Neuron (in vitro differentiated cells): ENCODE measurements around the gene KCTD13.

ENCODE experiments used
- H2AFZ ChIP-seq: one replicate; pipeline ENCODE4 v1.6.1; 2013; ENCODE audit warnings: low read depth, mild to moderate bottlenecking, inconsistent platforms, low read length, moderate library complexity
- H3K27me3 ChIP-seq: one replicate; pipeline ENCODE4 v1.6.1; 2013; ENCODE audit warnings: low read length; ENCODE audit not compliant: insufficient read depth
- H3K36me3 ChIP-seq: one replicate; pipeline ENCODE4 v1.6.1; 2013; ENCODE audit warnings: low read length; ENCODE audit not compliant: insufficient read depth
- H3K4me1 ChIP-seq: one replicate; pipeline ENCODE4 v1.6.1; 2013; ENCODE audit warnings: low read length; ENCODE audit not compliant: insufficient read depth
- H3K4me3 ChIP-seq: 2 replicates; pipeline ENCODE4 v1.5.1; 2013; ENCODE audit warnings: mild to moderate bottlenecking, low read length, moderate library complexity
- H3K9me3 ChIP-seq: one replicate; pipeline ENCODE4 v1.6.1; 2013; ENCODE audit warnings: low read length

KCTD13 gene

DNA sequence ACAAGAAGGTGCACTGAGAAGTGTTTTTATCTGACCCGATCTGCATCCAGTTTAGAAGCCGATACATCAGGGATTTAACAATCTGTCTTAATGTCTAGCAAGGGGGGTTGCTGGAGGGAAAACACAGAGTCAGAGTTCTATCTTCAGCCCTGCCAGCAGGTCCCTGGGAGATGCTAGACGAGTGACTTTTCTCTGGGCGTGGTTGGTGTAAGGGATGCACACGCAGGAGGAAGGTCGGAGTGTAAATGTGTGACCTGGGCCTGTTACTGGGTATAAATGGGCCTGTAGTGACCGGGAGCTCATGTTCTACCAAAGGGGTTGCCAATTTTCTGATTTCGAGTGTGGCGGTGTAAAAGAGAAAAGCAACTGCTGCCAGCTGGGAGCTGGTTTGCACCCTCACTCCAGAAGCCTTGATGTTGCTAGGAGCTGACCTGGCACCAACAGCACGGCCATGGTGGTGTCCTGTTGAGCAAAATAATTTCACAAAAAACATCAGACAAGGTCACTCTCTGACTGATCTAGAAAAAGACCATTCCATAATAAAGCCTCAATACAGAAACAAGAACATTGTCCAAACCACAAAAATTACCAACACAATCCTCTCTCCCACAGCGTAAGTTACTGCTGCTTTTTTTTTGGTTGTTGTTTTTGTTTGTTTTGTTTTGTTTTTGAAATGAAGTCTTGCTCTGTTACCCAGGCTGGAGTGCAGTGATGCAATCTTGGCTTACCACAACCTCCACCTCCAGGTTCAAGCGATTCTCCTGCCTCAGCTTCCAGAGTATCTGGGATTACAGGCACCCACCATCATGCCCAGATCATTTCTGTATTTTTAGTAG is 1.3 kb upstream of the KCTD13 start:
- H3K9me3 ChIP-seq = no peaks in the 10 kb centered on the region
- peaks cover 17% of the 10 kb centered on the region for H3K4me1 ChIP-seq
- no peaks in the 10 kb centered on the region for H3K27me3 ChIP-seq
- peak overlapping the region; percentile 38 for H2AFZ ChIP-seq
- H3K4me3 ChIP-seq = peak overlapping the region; percentile 90
- H3K36me3 ChIP-seq = no peaks in the 10 kb centered on the region

DNA sequence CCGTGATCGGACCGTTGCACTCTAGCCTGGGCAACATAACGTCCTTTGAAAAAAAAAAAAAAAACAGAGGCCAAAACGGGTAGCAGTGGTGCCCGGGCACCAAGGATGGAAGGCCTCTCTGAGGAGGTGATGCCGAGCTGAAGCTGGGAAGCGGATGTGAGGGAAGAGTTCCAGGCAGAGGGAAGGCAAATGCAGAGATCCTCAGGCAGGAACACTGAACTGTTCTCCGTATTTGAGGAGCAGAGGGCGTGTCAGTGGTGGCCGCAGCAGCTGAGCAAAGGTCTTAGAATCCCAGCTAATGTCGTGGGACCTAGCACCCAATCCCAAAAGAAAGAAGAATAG is 656 bp upstream of the KCTD13 start:
- H3K27me3 ChIP-seq = no peaks in the 10 kb centered on the region
- peak overlapping the region; percentile 90 for H3K4me3 ChIP-seq
- no peaks in the 10 kb centered on the region for H3K36me3 ChIP-seq
- H3K9me3 ChIP-seq = no peaks in the 10 kb centered on the region
- H2AFZ ChIP-seq = peak overlapping the region; percentile 38
- H3K4me1 ChIP-seq = peaks cover 17% of the 10 kb centered on the region

DNA sequence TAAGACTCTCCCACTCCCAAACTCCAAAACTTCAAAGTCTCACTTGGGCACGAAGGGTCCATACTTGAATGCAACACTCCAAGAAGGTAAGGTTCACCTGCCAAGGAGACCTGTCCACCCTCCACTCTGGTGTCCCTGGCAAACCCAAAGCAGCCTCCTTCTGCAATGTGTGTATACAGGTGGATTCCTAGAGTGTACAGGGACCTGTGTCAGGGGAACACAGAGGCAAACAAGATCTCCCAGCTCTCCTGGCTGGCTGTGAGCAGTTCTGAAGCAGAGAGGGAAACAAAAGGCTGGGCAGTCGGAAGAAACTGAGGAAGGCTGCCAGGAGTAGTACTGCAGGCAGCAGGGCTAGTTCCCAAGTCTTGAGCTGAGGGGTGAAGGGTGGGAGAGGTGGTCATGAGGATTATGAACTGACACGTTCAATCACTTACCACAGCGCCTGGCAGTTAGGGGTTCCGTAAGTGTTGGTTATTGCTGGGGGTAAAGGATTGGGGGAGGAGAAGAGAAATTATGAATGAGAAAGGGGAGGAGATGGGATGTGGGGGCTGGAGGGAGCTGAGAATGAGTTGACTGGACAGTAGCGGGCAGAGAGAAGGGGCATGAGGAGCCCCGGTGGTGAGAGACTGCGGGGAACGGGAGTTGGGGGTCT is 795 bp downstream of the KCTD13 start:
- Histone ChIP-seq H3K4me1 (peaks cover 17% of the 10 kb centered on the region), H3K9me3 (no peaks in the 10 kb centered on the region), H3K4me3 (peak overlapping the region; percentile 90), H3K27me3 (no peaks in the 10 kb centered on the region), H3K36me3 (peaks cover 7% of the 10 kb centered on the region), H2AFZ (peak overlapping the region; percentile 12)

DNA sequence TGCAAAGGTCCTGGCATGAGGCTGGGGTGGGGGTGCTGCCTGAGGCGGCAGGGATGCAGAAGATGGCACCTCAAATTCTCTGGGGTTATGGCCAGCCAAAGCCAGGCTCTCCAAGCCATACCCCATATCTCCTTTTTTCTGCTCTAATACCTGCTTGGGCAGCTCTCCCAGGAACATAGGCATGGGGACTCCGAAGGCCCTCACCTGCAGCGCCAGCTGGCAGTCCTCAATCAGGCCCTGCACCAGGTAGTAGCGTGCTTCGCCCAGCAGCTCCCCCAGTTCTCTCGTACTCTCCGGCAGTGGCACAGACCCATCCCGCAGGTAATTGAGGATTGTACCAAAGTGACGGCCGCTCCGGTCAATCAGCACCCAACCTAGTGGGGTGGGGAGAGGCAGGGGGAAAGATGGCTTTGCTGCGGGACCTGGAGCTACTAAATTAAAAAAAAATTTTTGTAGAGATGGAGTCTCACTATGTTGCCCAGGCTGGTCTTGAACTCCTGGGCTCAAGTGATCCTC is 3.0 kb downstream of the KCTD13 start:
- no peak overlapping the region for H3K4me3 ChIP-seq
- no peaks in the 10 kb centered on the region for H3K9me3 ChIP-seq
- H3K36me3 ChIP-seq = peaks cover 16% of the 10 kb centered on the region
- no peaks in the 10 kb centered on the region for H3K27me3 ChIP-seq
- H2AFZ ChIP-seq = no peak overlapping the region
- peaks cover 17% of the 10 kb centered on the region for H3K4me1 ChIP-seq

DNA sequence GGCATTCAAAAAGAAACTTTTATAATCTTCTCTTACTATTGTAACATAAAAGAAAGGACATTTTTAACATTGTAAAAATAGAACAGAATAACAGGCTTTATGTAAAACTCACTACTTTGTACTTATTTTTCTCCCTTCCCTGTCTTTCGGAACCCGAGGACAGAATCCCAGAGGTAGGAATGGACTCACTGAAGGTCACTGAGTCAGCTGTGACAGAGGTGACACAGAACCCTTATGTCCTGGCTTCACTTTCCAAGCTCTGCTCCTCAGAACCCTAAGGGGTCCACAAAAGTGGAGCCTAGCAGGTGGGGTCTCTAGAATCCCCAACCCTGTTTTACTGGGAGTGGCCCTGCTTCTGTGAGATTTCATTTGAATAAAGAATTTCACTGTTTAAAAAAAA is 3.7 kb downstream of the KCTD13 start:
- no peaks in the 10 kb centered on the region for H3K27me3 ChIP-seq
- peaks cover 14% of the 10 kb centered on the region for H3K4me1 ChIP-seq
- no peak overlapping the region for H3K4me3 ChIP-seq
- no peak overlapping the region for H2AFZ ChIP-seq
- no peaks in the 10 kb centered on the region for H3K9me3 ChIP-seq
- peaks cover 19% of the 10 kb centered on the region for H3K36me3 ChIP-seq

DNA sequence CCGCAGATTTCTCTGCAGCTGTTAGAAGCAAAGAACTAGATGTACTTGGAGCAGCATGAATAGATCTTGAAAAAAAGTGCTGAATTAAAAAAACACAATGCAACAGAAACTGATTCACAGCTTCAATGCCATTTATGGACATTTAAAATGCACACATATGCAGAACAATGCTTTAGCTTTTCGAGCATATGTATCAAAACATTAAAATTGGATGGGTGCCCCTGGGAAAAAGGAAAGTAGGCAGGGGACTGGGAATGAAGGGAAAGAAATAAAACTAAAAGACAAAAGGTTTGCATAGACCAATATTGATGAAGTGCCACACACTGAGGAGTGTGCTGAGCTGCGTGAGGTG is 5.0 kb downstream of the KCTD13 start:
- no peak overlapping the region for H3K4me3 ChIP-seq
- H2AFZ ChIP-seq = no peak overlapping the region
- peaks cover 5% of the 10 kb centered on the region for H3K4me1 ChIP-seq
- peaks cover 2% of the 10 kb centered on the region for H3K9me3 ChIP-seq
- H3K27me3 ChIP-seq = no peaks in the 10 kb centered on the region
- H3K36me3 ChIP-seq = peaks cover 25% of the 10 kb centered on the region

DNA sequence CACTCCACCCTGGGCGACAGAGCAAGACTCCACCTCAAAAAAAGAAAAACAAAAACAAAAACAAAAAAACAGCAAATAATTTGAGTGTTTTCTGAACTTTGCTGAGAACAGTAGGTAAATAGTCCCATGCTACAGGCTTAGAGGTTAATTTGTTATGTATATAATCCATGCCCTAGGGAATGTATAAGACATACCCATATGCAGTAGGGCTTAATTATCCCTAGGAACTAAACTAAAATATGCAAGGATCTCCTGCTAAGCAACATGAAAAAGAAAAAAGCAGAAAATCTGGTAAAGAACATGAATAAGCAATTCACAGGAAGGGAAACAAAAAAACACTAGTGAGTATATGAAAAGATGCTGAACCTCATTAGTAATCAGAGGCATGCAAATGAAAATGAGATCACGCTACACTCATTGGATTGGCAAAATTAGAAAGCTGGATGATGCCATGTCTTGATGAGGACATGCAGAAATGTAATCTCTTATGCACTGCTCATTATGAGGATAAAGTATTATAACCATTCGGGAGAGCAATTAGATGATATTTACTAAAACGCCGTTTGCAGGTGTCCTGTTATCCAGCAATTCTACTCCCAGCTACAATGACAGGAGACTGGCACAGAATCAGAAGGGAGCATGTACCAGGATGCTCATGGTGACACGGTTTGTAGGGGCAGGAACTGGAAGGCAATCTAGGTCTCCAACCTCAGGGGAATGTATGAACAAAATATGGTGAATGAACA is 5.6 kb downstream of the KCTD13 start:
- peaks cover 2% of the 10 kb centered on the region for H3K9me3 ChIP-seq
- peaks cover 25% of the 10 kb centered on the region for H3K36me3 ChIP-seq
- H3K4me3 ChIP-seq = no peak overlapping the region
- H3K4me1 ChIP-seq = peaks cover 5% of the 10 kb centered on the region
- H2AFZ ChIP-seq = no peak overlapping the region
- H3K27me3 ChIP-seq = no peaks in the 10 kb centered on the region

DNA sequence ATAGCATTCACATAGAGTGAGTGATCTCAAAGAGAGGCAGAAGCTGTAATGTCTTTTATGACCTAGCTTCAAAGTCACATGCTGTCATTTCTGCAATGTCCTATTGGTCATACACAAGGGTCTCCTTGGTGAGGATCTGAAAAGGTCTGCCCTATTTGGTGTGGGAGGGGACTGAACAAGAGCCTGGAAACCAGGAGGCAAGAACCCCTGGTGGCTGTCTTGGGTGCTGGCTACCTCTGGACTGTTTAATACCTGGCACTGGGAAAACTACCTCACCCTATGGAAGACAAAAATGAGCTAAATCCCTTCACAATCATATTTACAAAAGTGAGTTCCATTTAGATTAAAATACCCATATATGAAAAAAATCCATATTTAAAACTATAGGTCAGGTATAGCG is 9.0 kb downstream of the KCTD13 start:
- Histone ChIP-seq H3K4me3 (no peak overlapping the region), H3K27me3 (no peaks in the 10 kb centered on the region), H3K4me1 (no peaks in the 10 kb centered on the region), H3K36me3 (peaks cover 27% of the 10 kb centered on the region), H3K9me3 (peaks cover 2% of the 10 kb centered on the region), H2AFZ (no peak overlapping the region)

DNA sequence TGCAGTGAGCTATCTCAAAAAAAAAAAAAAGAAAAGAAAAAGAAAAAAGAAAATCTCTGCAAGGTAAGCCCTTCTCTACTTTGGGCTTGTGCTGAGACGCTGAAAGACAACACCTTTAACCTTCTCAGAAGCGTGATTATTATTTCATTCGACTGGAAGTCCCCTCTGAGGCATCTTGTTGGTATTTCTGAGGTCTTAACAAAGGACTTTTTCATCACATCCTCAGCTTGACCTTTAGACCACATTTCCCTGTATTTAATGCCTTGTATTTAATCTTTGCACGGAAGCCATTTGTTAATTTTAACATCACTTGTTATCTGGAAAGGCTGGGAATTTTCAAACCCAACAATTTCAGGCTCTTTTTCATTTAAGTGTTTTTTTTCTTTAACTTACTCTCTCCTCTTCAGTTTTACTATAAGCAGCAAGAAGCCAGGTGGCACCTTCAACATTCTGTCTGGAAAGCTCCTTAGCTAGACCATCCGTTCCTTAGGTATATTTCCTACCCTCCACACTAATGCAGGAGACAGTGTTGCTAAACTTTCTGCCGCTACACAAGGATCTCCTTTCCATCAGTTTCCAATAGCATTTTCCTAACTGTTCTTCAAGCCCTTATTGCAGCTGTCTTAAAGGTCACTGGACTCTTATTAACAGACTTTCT is 10.3 kb downstream of the KCTD13 start:
- peaks cover 23% of the 10 kb centered on the region for H3K36me3 ChIP-seq

DNA sequence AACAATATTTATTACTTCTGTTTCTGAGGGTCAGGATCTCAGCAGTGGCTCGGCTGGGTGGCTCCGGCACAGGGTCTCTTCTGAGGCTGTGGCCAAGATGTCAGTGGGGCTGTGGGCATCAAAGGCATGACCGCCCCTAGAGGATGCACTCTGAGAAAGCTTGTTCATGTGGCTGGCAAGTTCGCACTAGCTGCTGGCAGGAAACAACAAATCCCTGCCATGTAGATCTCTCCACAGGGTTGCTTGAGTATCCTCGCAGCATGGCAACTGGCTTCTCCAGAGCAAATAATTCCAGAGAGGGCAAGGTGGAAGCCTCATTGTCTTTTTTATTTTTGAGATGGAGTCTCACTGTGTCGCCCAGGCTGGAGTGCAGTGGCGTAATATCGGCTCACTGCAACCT is 12.5 kb downstream of the KCTD13 start:
- Histone ChIP-seq H3K9me3 (peaks cover 2% of the 10 kb centered on the region), H2AFZ (no peak overlapping the region), H3K4me3 (no peak overlapping the region)

More for the DNA sequence above, 10.3 kb downstream of the KCTD13 start:
- Histone ChIP-seq H3K9me3 (peaks cover 2% of the 10 kb centered on the region), H2AFZ (no peak overlapping the region), H3K4me1 (no peaks in the 10 kb centered on the region), H3K4me3 (no peak overlapping the region), H3K27me3 (no peaks in the 10 kb centered on the region)

DNA sequence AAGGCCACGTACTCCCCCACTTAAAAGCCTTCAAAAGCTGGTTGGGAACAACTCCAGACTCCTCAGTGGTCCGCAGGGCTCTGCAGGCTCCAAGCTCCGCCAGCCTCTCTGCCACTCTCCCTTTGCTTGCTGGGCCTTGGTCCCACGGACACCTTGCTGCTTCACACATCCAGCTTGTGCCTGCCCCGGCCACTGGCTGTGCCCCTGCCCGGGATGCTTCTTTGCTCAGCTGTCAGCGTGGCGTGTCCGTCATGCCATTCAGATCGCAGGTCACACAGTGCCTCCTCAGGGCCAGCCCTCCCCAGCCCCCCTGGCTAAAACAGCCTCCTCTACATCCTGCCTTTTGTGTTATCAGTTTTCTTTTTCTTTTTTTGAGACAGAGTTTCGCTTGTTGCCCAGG is 13.9 kb downstream of the KCTD13 start:
- Histone ChIP-seq H3K4me3 (no peak overlapping the region), H3K36me3 (peaks cover 8% of the 10 kb centered on the region), H3K27me3 (no peaks in the 10 kb centered on the region), H3K4me1 (no peaks in the 10 kb centered on the region), H3K9me3 (peaks cover 2% of the 10 kb centered on the region), H2AFZ (no peak overlapping the region)

More for the DNA sequence above, 12.5 kb downstream of the KCTD13 start:
- H3K27me3 ChIP-seq = no peaks in the 10 kb centered on the region
- peaks cover 12% of the 10 kb centered on the region for H3K36me3 ChIP-seq
- H3K4me1 ChIP-seq = no peaks in the 10 kb centered on the region

DNA sequence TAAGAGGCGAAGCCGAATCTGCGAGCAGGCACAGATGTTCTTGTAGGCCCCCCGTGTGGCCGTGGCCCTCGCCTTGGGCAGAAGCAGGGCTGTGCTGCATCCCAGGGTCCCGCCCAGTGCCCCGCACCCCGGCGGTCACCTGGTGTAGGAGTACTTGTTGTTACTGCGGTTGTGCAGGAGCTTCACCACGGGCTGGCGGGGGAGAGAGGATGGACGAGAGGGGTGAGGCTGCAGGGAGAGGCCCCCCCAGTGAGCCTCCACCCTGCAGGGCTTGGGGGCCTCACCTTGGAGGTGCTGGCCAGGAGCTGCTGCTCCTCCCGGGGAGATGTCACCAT is 14.4 kb downstream of the KCTD13 start:
- no peaks in the 10 kb centered on the region for H3K4me1 ChIP-seq
- H2AFZ ChIP-seq = no peak overlapping the region
- no peaks in the 10 kb centered on the region for H3K27me3 ChIP-seq
- peaks cover 6% of the 10 kb centered on the region for H3K36me3 ChIP-seq
- H3K4me3 ChIP-seq = no peak overlapping the region
- H3K9me3 ChIP-seq = no peaks in the 10 kb centered on the region
